NB4 (cell line): ENCODE measurements around the gene MPPED1.

Experiments
- DNase-seq: peaks from one replicate; pipeline ENCODE4 v3.0.0; 2010; ENCODE audit warnings: low read depth
- H3K4me3 ChIP-seq: one replicate; pipeline ENCODE4 v1.5.1; 2011; ENCODE audit warnings: mild to moderate bottlenecking, low read depth, low read length, moderate library complexity
- CTCF ChIP-seq: IDR thresholded peaks from one replicate; pipeline ENCODE4 v1.5.1; 2012; ENCODE audit warnings: low read depth, low read length
- MAX ChIP-seq: IDR thresholded peaks from 2 replicates; pipeline ENCODE4 v1.6.1; 2011; ENCODE audit warnings: low read depth, low read length
- MYC ChIP-seq: IDR thresholded peaks from 2 replicates; pipeline ENCODE4 v1.6.1; 2011; ENCODE audit warnings: low read depth, low read length
- POLR2A ChIP-seq: IDR thresholded peaks from 2 replicates; pipeline ENCODE4 v1.6.1; 2011; ENCODE audit warnings: mild to moderate bottlenecking; ENCODE audit not compliant: insufficient read length; ENCODE audit errors: extremely low read depth

Gene MPPED1

GRCh38 chr22:43505423-43505822 is 93.6 kb downstream of the MPPED1 start:
- TF ChIP-seq CTCF (no peak), POLR2A (no peak), MYC (no peak), MAX (no peak)
- DNase-seq, result no peak
- H3K4me3 ChIP-seq, result no peak overlapping the region

- DNase-seq, result no peak
- TF ChIP-seq POLR2A (no peak), MAX (no peak), MYC (no peak), CTCF (no peak)
Measured at GRCh38 chr22:43505896-43506295, 94.1 kb downstream of the MPPED1 start.

GRCh38 chr22:43506487-43506886 is 94.7 kb downstream of the MPPED1 start:
- H3K4me3 ChIP-seq, result no peak overlapping the region
- no peak for DNase-seq
- TF ChIP-seq CTCF (no peak), MYC (no peak), POLR2A (no peak), MAX (no peak)

More at GRCh38 chr22:43505896-43506295, 94.1 kb downstream of the MPPED1 start:
- H3K4me3 ChIP-seq, result no peak overlapping the region

GRCh38 chr22:43507235-43507634 is 95.4 kb downstream of the MPPED1 start:
- TF ChIP-seq MYC (no peak), CTCF (no peak), MAX (no peak), POLR2A (no peak)
- no peak for DNase-seq

GRCh38 chr22:43508489-43508888 is 96.7 kb downstream of the MPPED1 start:
- TF ChIP-seq POLR2A, result no peak
- TF ChIP-seq MAX, result no peak
- TF ChIP-seq MYC, result no peak
- no peak for TF ChIP-seq CTCF
- no peak overlapping the region for H3K4me3 ChIP-seq
- no peak for DNase-seq

More at GRCh38 chr22:43507235-43507634, 95.4 kb downstream of the MPPED1 start:
- H3K4me3 ChIP-seq, result no peak overlapping the region

GRCh38 chr22:43509337-43509736 is 97.5 kb downstream of the MPPED1 start:
- DNase-seq, result no peak
- no peak overlapping the region for H3K4me3 ChIP-seq
- TF ChIP-seq MAX (no peak), POLR2A (no peak), MYC (no peak), CTCF (no peak)
